Chondrocyte (in vitro differentiated cells): ENCODE results near the gene RNF208. TPM values are rescaled to one million over a fixed set of nuclear protein-coding genes. Genes with fewer than 3 reads are reported as not detected.

Source experiments
- DNase-seq: peaks from one replicate; pipeline ENCODE4 v3.0.0; 2021; ENCODE audit warnings: mixed read lengths, low spot score
- H3K27ac Mint-ChIP-seq: one replicate; pipeline ENCODE4 v1.8.0; 2021; ENCODE audit warnings: mild to moderate bottlenecking, moderate library complexity, mixed read lengths; ENCODE audit not compliant: unreplicated experiment
- H3K27me3 Mint-ChIP-seq: 2 replicates; pipeline ENCODE4 v1.8.0; 2021; ENCODE audit warnings: low read depth, mixed read lengths
- H3K36me3 Mint-ChIP-seq: 2 replicates; pipeline ENCODE4 v1.8.0; 2021; ENCODE audit warnings: low read depth, mixed read lengths
- H3K4me1 Mint-ChIP-seq: 2 replicates; pipeline ENCODE4 v1.8.0; 2021; ENCODE audit warnings: low read depth, mild to moderate bottlenecking, mixed read lengths
- H3K4me3 Mint-ChIP-seq: one replicate; pipeline ENCODE4 v1.8.0; 2021; ENCODE audit warnings: mild to moderate bottlenecking, moderate library complexity, mixed read lengths; ENCODE audit not compliant: unreplicated experiment
- H3K9me3 Mint-ChIP-seq: 2 replicates; pipeline ENCODE4 v1.8.0; 2021; ENCODE audit warnings: low read depth, mixed read lengths
- total RNA-seq: library from RNA; stranded (reverse); gene quantifications from 3 replicates; pipeline ENCODE4 v1.2.1, GENCODE V29; 2021
- TF ChIP-seq, protein P1 (sequence below): fragments of 200-600 bp; sonication (generic); IDR thresholded peaks from 2 replicates; pipeline ENCODE4 v1.5.0; 2021; ENCODE audit warnings: antibody characterized with exemption, mild to moderate bottlenecking, moderate library complexity

RNF208 gene
- total RNA-seq, 1 donor from 2014 or later, result 3.3 TPM

DNA sequence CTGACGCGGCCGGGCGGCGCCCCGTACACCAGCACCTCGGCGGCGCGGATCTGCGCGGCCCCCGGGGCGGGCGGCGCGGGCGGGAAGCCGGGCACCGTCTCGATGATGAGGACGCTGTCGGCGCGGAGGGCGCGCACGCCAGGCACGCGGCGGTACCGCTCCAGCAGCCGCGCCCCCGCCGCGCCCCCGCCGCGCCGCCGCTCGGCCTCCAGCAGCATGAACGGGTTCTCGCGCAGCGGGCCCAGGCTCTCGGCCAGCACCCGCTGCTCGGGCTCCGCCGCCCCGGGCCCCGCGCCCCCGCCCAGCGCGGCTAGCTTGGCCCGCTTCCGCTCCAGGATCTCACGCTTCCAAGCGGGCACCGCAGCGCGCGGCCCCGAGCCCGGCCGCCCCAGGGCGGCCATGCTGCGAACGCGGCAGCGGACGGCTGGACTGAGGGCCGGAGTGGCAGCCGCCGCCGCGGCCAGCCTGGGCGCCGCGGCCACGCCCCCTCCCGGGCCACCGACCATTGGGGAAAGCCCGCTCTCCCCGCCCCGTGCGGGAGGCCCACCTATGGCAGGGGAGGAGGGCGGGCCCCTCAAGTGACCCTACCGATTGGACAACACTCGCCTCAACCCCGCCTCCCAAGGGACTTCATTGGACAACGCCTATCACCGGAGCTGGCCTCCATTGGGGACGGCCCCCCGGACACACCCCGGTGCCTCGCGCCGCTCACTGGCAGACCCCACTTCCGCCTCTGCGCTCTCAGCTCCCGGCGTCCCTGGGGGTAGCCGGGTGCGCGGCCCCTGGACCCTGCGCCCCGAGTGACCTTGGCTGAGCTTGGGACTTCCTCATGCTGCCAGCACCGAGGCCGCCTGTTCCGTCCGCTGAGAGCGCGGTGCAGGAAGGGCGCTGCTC is 21.5 kb downstream of the RNF208 start, which contains the start of gene TPRN:
TSS of gene TPRN (minus strand) at position 431 of the 894 bp plus-strand sequence. CDS start at position 401, 30 bp downstream.
- Mint-ChIP-seq H3K36me3 (no peaks in the 10 kb centered on the region), H3K4me3 (peak within 1 kb of the TSS; percentile 87), H3K27me3 (no peaks in the 10 kb centered on the region), H3K27ac (peak within 1 kb of the TSS; percentile 79), H3K4me1 (peaks cover 60% of the 10 kb centered on the region), H3K9me3 (no peaks in the 10 kb centered on the region)
- TF ChIP-seq, protein P1, sequence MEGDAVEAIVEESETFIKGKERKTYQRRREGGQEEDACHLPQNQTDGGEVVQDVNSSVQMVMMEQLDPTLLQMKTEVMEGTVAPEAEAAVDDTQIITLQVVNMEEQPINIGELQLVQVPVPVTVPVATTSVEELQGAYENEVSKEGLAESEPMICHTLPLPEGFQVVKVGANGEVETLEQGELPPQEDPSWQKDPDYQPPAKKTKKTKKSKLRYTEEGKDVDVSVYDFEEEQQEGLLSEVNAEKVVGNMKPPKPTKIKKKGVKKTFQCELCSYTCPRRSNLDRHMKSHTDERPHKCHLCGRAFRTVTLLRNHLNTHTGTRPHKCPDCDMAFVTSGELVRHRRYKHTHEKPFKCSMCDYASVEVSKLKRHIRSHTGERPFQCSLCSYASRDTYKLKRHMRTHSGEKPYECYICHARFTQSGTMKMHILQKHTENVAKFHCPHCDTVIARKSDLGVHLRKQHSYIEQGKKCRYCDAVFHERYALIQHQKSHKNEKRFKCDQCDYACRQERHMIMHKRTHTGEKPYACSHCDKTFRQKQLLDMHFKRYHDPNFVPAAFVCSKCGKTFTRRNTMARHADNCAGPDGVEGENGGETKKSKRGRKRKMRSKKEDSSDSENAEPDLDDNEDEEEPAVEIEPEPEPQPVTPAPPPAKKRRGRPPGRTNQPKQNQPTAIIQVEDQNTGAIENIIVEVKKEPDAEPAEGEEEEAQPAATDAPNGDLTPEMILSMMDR, result no peak
- peak; percentile 100 for DNase-seq

DNA sequence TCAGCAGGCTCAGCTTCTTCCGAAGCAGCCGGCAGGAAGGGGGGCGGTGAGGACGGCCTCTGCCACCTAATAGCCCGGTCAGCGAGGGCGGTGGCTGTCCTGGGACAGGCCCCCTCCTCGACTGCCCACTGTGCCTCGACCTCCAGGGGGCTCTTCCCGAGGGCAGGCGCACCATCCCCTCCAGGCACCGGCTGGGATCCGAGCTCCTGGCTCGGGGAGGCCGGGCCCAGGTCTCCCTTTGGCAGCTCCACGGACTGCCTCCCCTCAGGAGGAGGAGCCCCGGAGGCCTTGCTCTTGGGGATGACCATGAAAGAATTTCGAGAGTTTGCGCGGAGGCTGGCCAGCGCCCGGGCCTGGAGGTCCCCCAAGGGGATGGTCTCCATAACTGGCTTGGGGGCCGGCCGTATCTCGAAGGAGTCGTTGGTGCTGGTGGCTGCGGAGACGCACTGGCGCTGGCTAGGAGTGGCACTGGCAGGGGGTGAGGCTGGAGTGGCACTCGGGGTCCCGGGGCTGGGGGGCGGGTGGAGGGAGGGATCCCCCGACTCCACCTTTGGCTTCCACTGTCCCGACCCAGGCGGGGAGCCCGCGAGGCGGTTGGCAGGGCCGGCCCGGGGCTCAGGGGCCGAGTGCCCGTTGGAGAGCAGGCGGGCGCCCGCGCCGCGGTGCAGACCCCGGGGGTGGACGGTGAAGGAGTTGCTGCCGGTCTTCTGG is 22.5 kb downstream of the RNF208 start:
- peaks cover 62% of the 10 kb centered on the region for H3K4me1 Mint-ChIP-seq
- H3K27ac Mint-ChIP-seq, result peak overlapping the region; percentile 79
- TF ChIP-seq, protein P1, result peak; percentile 23
- peak overlapping the region; percentile 87 for H3K4me3 Mint-ChIP-seq
- no peaks in the 10 kb centered on the region for H3K36me3 Mint-ChIP-seq
- no peak for DNase-seq
- no peaks in the 10 kb centered on the region for H3K9me3 Mint-ChIP-seq
- no peaks in the 10 kb centered on the region for H3K27me3 Mint-ChIP-seq

DNA sequence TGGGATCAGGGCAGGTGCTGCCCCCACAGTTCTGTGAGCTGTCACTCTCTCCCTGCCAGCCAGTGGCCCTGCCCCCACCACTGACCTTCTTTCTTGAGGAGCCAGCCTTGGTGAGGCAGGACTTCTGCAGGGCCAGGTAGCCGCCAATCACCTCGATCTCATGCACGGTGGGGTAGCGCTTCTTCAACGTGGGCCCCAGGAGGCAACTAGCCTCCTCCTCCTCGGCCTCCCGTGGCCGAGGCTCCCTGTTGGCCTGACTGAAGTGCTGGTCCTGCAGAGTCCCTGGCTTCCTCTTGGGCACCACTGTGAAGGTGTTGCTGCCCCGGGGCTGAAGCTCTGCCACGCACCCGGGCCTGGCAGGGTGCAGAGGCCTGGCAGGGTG is 23.1 kb downstream of the RNF208 start:
- no peak for DNase-seq
- TF ChIP-seq, protein P1, result no peak
- Mint-ChIP-seq H3K4me3 (peak overlapping the region; percentile 87), H3K4me1 (peaks cover 55% of the 10 kb centered on the region), H3K36me3 (no peaks in the 10 kb centered on the region), H3K9me3 (no peaks in the 10 kb centered on the region), H3K27me3 (no peaks in the 10 kb centered on the region), H3K27ac (no peak overlapping the region)

DNA sequence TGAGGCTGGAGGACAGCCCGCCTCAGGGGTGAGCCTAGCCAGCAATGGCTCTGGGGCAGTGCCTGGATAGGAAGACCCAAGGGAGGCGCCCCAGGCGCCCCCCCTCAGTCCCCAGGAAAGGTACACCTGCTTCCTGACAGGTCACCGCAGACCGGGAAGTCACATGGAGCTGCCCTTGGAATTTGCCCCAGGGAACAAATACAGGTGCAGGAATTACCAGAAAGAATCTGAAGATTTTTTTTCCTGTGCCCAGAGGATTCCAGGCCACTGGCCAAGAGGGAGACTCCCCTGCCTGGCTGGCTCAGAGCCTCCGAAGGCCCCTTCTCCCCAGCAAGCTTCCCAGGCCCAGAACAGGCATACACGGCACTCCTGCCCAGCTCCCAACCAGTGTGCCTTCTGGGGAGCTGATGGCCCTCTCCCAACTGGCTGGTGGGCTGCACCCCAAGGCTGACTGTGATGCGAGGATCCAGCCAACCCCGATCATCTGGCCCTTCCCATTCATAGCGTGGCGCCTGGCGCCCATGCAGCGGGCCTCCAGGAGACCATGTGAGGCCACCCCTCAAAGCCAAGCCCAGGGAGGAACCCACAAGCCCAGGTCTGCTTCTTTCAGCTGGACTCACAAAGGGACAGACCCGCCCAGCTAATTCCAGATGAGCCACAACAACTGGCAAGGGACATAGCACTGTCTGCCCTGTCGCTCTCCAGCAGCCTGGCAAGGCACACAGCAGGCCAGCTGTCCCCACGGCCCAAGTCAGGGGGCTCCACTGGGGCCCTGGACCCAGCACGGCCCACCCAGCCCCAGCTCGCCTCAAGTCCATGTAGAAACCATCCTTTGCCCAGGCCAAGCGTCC is 23.8 kb downstream of the RNF208 start:
- Mint-ChIP-seq H3K27me3 (no peaks in the 10 kb centered on the region), H3K27ac (no peak overlapping the region), H3K4me3 (peak overlapping the region; percentile 87), H3K36me3 (no peaks in the 10 kb centered on the region), H3K9me3 (no peaks in the 10 kb centered on the region), H3K4me1 (peaks cover 51% of the 10 kb centered on the region)
- TF ChIP-seq, protein P1, result no peak
- no peak for DNase-seq
